Measurements from ENCODE around the gene KLRK1.

- TF ChIP-seq CTCF (conservative IDR thresholded peaks at IDR 0.05; ENCODE audit: low read depth, low read length) (no peak), RAD21 (IDR thresholded peaks at IDR 0.05; ENCODE audit: low read length) (no peak), SMC3 (IDR thresholded peaks at IDR 0.05; ENCODE audit: low read depth, low read length) (no peak), POLR2A (IDR thresholded peaks at IDR 0.05; ENCODE audit: low read depth, low read length) (no peak), ELK1 (IDR thresholded peaks at IDR 0.05; ENCODE audit: borderline replicate concordance, low read depth, low read length) (no peak), RCOR1 (IDR thresholded peaks at IDR 0.05; ENCODE audit: insufficient replicate concordance, low read length) (no peak), BHLHE40 (IDR thresholded peaks at IDR 0.05; ENCODE audit: low read depth, low read length) (no peak), CEBPB (IDR thresholded peaks at IDR 0.05; ENCODE audit: low read depth, low read length) (no peak), FOS (IDR thresholded peaks at IDR 0.05; ENCODE audit: low read depth, low read length) (no peak), USF2 (IDR thresholded peaks at IDR 0.05; ENCODE audit: low read depth, low read length) (no peak), MAZ (IDR thresholded peaks at IDR 0.05; ENCODE audit: borderline replicate concordance, low read depth, low read length) (no peak), MAFK (IDR thresholded peaks at IDR 0.05; ENCODE audit: low read depth, low read length) (no peak), CHD1 (IDR thresholded peaks at IDR 0.05; ENCODE audit: low read depth, low read length) (no peak), RFX5 (IDR thresholded peaks at IDR 0.05; ENCODE audit: low read depth, low read length) (no peak)
Measured at GRCh38 chr12:10397296-10397695, 7.5 kb upstream of the KLRK1 start.
